HepG2 (cell line): ENCODE measurements around the gene DPP6. TPM values are rescaled to one million over a fixed set of nuclear protein-coding genes. Genes with fewer than 3 reads are reported as not detected.

Experiments
- CEBPB ChIP-seq: IDR thresholded peaks from 2 replicates; pipeline ENCODE4 v1.6.1; 2011; ENCODE audit warnings: low read depth, low read length, improper control_type of control experiment, borderline replicate concordance
- FOSL2 ChIP-seq: sonication (generic); formaldehyde crosslinking; IDR thresholded peaks from 2 replicates; pipeline ENCODE4 v1.4.0; 2020; ENCODE audit warnings: missing genetic modification reagents
- HMGXB4 ChIP-seq, 2 experiments: sonication (generic) in 1 of 2; formaldehyde crosslinking in 1 of 2; IDR thresholded peaks; 2 replicates each; pipeline versions ENCODE4 v1.4.0 to v1.6.1; 2018 to 2020; ENCODE audit warnings: missing genetic modification reagents in 2 of 2, borderline replicate concordance in 1 of 2, low read depth in 1 of 2, mild to moderate bottlenecking in 1 of 2, missing biosample characterization in 1 of 2
- SMC3 ChIP-seq: IDR thresholded peaks from 2 replicates; pipeline ENCODE4 v1.6.1; 2011; ENCODE audit warnings: low read length, improper control_type of control experiment
- SP1 ChIP-seq, 2 experiments: fragments of 450-650 bp in 1 of 2; sonication (generic) in 1 of 2; formaldehyde crosslinking in 1 of 2; IDR thresholded peaks; 2 replicates each; pipeline versions ENCODE4 v1.4.0 to v1.6.1; 2016 to 2020; ENCODE audit warnings: missing genetic modification reagents in 1 of 2
- TFE3 ChIP-seq: IDR thresholded peaks from 2 replicates; pipeline ENCODE4 v1.6.1; 2016
- ZBTB34 ChIP-seq: sonication (generic); formaldehyde crosslinking; IDR thresholded peaks from 2 replicates; pipeline ENCODE4 v1.8.0; 2022; ENCODE audit warnings: mild to moderate bottlenecking, missing genetic modification reagents
- ZNF407 ChIP-seq: sonication (generic); formaldehyde crosslinking; IDR thresholded peaks from one replicate; pipeline ENCODE4 v1.5.1; 2020; ENCODE audit warnings: mild to moderate bottlenecking, missing genetic modification reagents; ENCODE audit errors: not compliant biosample characterization
- ZNF75D ChIP-seq: sonication (generic); formaldehyde crosslinking; IDR thresholded peaks from 2 replicates; pipeline ENCODE4 v1.8.1; 2023; ENCODE audit warnings: missing genetic modification reagents, mild to moderate bottlenecking, borderline replicate concordance
- polyA plus RNA-seq, 8 experiments: library from polyadenylated mRNA; depleted of rRNA in 3 of 8; stranded (reverse) in 7 of 8; unstranded in 1 of 8; fragments of >200 nt; fragmentation: Illumina TruSeq in 4 of 8; extraction: Trizol in 4 of 8; gene quantifications; 2 replicates each; pipeline versions ENCODE4 v1.2.1 to v1.2.3, GENCODE V29; 2011 to 2016; ENCODE audit warnings: low read depth in 4 of 8, missing spikeins in 1 of 8, mixed read lengths in 1 of 8; ENCODE audit not compliant: insufficient read depth in 1 of 8
- total RNA-seq, 5 experiments: library from RNA; depleted of rRNA; stranded (reverse); fragments of >200 nt; fragmentation: Illumina TruSeq; extraction: Trizol; gene quantifications; 2 replicates each; pipeline ENCODE4 v1.2.3, GENCODE V29; 2016; ENCODE audit warnings: low read depth in 1 of 5
- TF ChIP-seq, protein P1 (sequence below): sonication (generic); formaldehyde crosslinking; IDR thresholded peaks from 2 replicates; pipeline ENCODE4 v1.4.0; 2020; ENCODE audit warnings: missing genetic modification reagents

The DPP6 gene
- total and polyA plus RNA-seq, 2 of the 13 experiments (the other 11 are each of a cell fraction or from before 2014, with no cell fraction given), result not detected

DNA sequence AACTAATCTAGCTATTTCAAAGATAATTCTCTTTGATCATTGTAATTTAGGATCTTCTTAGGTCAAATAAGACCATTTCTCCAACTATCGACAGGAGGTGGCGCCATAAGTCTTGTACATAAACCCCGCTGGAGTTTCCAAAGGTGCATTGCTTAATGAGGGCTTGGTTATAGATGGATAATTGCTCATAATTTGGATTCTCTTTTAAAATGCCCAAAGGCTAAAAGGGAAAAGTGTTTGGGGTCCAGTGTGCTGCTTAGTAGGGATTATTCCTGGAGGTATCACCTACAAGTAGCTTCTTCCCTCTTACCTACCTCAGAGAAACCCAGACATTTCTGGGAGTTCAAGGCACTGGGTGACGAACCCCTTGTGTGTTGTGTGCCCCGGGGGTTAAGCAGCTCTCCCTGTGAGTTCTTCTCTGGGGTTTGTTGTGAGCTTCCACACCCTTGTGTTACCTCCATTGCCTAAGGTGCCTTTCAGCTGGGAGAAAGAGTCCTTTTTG is 875.5 kb downstream of the DPP6 start (continued):
- TF ChIP-seq ZNF407 (CRISPR knock-in tag), result no peak
- no peak for TF ChIP-seq SP1 (IDR thresholded peaks at IDR 0.05)
- TF ChIP-seq SP1 (CRISPR knock-in tag; IDR thresholded peaks at IDR 0.05), result no peak
- TF ChIP-seq CEBPB, result peak; percentile 71; the same call in 1 of the 2 replicates
- TF ChIP-seq HMGXB4 (CRISPR knock-in tag; IDR thresholded peaks at IDR 0.05; ENCODE audit: borderline replicate concordance in 1 of 2, low read depth in 1 of 2), result peak in 1 of 2 experiments; percentile 32; a peak in 1 of 4 replicates
- TF ChIP-seq FOSL2 (CRISPR knock-in tag), result no peak
- TF ChIP-seq SMC3, result peak; percentile 68
- TF ChIP-seq ZBTB34 (CRISPR knock-in tag), result no peak
- TF ChIP-seq, protein P1, sequence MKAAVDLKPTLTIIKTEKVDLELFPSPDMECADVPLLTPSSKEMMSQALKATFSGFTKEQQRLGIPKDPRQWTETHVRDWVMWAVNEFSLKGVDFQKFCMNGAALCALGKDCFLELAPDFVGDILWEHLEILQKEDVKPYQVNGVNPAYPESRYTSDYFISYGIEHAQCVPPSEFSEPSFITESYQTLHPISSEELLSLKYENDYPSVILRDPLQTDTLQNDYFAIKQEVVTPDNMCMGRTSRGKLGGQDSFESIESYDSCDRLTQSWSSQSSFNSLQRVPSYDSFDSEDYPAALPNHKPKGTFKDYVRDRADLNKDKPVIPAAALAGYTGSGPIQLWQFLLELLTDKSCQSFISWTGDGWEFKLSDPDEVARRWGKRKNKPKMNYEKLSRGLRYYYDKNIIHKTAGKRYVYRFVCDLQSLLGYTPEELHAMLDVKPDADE (CRISPR knock-in tag), result no peak
- TF ChIP-seq ZNF75D (CRISPR knock-in tag), result no peak
- TF ChIP-seq TFE3 (CRISPR knock-in tag), result no peak
